Upper lobe of left lung (tissue), 6 donors: ENCODE measurements around the gene CACNG5. TPM values are rescaled to one million over a fixed set of nuclear protein-coding genes. Genes with fewer than 3 reads are reported as not detected.
"Not testable (repeated sequence)": the region's sequence is repeated elsewhere in the genome, so short reads cannot be mapped to it uniquely, and the experiment has no call there.

Experiments used
- ATAC-seq, 2 donors: fragments of 200-7000 bp; cut with Tn5 transposase; one replicate each; pipeline ENCODE4 v1.9.1; 2022; ENCODE audit warnings: mild to moderate bottlenecking in 2 of 2, moderate library complexity in 2 of 2; ENCODE audit not compliant: low FRiP score in 2 of 2
- DNase-seq, 2 donors: peaks; one replicate each; pipeline ENCODE4 v3.0.0-alpha.2; 2019 to 2020
- H3K27ac ChIP-seq, 4 donors: fragments of 200-600 bp; sonication (generic); one replicate each; pipeline ENCODE4 v1.5.1; 2016 to 2019
- H3K27me3 ChIP-seq, 4 donors: fragments of 200-600 bp; sonication (generic); one replicate each; pipeline ENCODE4 v1.5.1; 2017 to 2019
- H3K36me3 ChIP-seq, 4 donors: fragments of 200-600 bp; sonication (generic); one replicate each; pipeline ENCODE4 v1.5.1; 2016 to 2019
- H3K4me1 ChIP-seq, 4 donors: fragments of 200-600 bp; sonication (generic); one replicate each; pipeline ENCODE4 v1.5.1; 2018 to 2019
- H3K4me3 ChIP-seq, 4 donors: fragments of 200-600 bp; sonication (generic); one replicate each; pipeline ENCODE4 v1.5.1; 2017 to 2019; ENCODE audit warnings: mild to moderate bottlenecking in 2 of 4, moderate library complexity in 1 of 4
- H3K9me3 ChIP-seq, 4 donors: fragments of 200-600 bp; sonication (generic); one replicate each; pipeline ENCODE4 v1.5.1; 2018 to 2019
- EP300 ChIP-seq, 4 donors: sonication (generic); formaldehyde crosslinking; IDR thresholded peaks; one replicate each; pipeline ENCODE4 v1.5.1; 2017; ENCODE audit warnings: antibody characterized with exemption in 4 of 4, control low read depth in 2 of 4
- POLR2A ChIP-seq, 4 donors: fragments of 450-650 bp; IDR thresholded peaks; one replicate each; pipeline ENCODE4 v1.5.1; 2016 to 2017; ENCODE audit warnings: antibody characterized with exemption in 4 of 4, mild to moderate bottlenecking in 2 of 4
- POLR2AphosphoS5 ChIP-seq, 2 donors: sonication (generic); formaldehyde crosslinking; IDR thresholded peaks; one replicate each; pipeline ENCODE4 v1.5.1; 2017; ENCODE audit warnings: antibody characterized with exemption in 2 of 2
- WGBS, 2 donors: methylation state at CpG; one replicate each; pipeline ENCODE4 v1.1.5; 2017 to 2018; 5-methylcytosine and 5-hydroxymethylcytosine counted together
- total RNA-seq, 6 donors: library from RNA; depleted of rRNA in 4 of 6; stranded (reverse); fragments of >200 nt in 4 of 6; gene quantifications; one replicate each; pipeline versions ENCODE4 v1.1.0 to v1.2.1, GENCODE V29; 2016 to 2021
- TF ChIP-seq, protein P1 (sequence below), 6 experiments: fragments of 450-650 bp in 4 of 6; fragments of 200-600 bp in 2 of 6; sonication (generic) in 2 of 6; IDR thresholded peaks; one replicate each; pipeline ENCODE4 v1.5.1; 2016 to 2019; ENCODE audit warnings: antibody characterized with exemption in 6 of 6
- donor health status: DM: no; HTN: no; CAD: no; lungs with moderate emphysema.
- donor health status: DM: no; HTN: yes; CAD: no; lungs with severe emphysema.

The CACNG5 gene
- total RNA-seq, 6 donors from 2014 or later: not detected

DNA sequence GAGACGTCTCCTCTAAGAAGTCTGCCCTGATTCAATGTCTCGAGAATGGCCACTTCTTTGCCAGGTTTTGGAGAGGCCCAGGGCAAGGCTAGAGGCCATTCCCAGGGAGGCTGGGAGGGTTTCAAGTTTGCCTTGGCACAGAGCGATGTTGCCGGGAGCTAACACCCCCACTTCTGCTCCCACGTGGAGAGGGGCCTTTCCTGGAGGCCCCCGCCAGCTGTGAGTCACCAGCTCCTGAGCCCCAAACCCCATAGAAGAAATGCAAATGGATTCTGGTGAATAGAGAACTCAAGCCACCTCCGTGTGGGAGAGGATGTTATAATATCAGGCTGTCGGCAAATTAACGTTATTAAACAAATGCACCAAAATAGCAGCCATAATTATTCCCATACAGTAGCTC is 62.2 kb downstream of the CACNG5 start:
- Histone ChIP-seq H3K9me3 (no peaks in the 10 kb centered on the region), H3K4me1 (no peaks in the 10 kb centered on the region), H3K27ac (no peak overlapping the region), H3K27me3 (no peaks in the 10 kb centered on the region), H3K36me3 (no peaks in the 10 kb centered on the region), H3K4me3 (no peak overlapping the region)
- DNase-seq: no peak
- WGBS, 2 donors: 68 to 83% methylated on average over 5 to 9 of the region's 9 CpGs
- no peak for TF ChIP-seq EP300 (IDR thresholded peaks at IDR 0.05)
- no peak for ATAC-seq

DNA sequence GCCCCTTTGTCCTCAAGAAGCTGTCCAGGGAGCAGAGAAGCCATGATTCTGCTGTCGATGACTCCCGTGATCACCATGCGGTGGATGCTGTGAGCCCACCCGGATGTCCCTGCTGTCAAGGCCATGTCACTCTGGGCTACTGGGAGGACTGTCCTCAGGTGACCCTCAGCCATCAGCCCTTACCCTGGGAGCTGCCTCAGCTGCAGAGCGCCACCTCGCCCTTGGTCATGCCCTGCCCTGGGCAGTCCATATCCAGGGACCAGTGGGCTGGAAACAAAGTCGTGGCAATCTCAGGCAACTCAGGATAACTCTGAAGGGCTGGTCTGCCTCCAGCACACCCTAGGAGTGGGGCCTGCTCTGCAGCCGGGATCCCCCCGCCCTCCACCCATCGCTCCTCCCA is 63.6 kb downstream of the CACNG5 start:
- ATAC-seq: no peak
- DNase-seq: peak in 1 of 2 donors; percentile 53
- H3K9me3 ChIP-seq: no peaks in the 10 kb centered on the region
- H3K36me3 ChIP-seq: no peaks in the 10 kb centered on the region
- TF ChIP-seq EP300 (IDR thresholded peaks at IDR 0.05): no peak
- TF ChIP-seq POLR2AphosphoS5 (IDR thresholded peaks at IDR 0.05): no peak
- no peak for TF ChIP-seq POLR2A (IDR thresholded peaks at IDR 0.05)
- TF ChIP-seq, protein P1, sequence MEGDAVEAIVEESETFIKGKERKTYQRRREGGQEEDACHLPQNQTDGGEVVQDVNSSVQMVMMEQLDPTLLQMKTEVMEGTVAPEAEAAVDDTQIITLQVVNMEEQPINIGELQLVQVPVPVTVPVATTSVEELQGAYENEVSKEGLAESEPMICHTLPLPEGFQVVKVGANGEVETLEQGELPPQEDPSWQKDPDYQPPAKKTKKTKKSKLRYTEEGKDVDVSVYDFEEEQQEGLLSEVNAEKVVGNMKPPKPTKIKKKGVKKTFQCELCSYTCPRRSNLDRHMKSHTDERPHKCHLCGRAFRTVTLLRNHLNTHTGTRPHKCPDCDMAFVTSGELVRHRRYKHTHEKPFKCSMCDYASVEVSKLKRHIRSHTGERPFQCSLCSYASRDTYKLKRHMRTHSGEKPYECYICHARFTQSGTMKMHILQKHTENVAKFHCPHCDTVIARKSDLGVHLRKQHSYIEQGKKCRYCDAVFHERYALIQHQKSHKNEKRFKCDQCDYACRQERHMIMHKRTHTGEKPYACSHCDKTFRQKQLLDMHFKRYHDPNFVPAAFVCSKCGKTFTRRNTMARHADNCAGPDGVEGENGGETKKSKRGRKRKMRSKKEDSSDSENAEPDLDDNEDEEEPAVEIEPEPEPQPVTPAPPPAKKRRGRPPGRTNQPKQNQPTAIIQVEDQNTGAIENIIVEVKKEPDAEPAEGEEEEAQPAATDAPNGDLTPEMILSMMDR (IDR thresholded peaks at IDR 0.05): no peak
- no peaks in the 10 kb centered on the region for H3K4me1 ChIP-seq
- H3K4me3 ChIP-seq: no peak overlapping the region
- H3K27ac ChIP-seq: no peak overlapping the region
- H3K27me3 ChIP-seq: no peaks in the 10 kb centered on the region
- 67 to 72% methylated on average over 5 to 7 of the region's 10 CpGs for WGBS, 2 donors

DNA sequence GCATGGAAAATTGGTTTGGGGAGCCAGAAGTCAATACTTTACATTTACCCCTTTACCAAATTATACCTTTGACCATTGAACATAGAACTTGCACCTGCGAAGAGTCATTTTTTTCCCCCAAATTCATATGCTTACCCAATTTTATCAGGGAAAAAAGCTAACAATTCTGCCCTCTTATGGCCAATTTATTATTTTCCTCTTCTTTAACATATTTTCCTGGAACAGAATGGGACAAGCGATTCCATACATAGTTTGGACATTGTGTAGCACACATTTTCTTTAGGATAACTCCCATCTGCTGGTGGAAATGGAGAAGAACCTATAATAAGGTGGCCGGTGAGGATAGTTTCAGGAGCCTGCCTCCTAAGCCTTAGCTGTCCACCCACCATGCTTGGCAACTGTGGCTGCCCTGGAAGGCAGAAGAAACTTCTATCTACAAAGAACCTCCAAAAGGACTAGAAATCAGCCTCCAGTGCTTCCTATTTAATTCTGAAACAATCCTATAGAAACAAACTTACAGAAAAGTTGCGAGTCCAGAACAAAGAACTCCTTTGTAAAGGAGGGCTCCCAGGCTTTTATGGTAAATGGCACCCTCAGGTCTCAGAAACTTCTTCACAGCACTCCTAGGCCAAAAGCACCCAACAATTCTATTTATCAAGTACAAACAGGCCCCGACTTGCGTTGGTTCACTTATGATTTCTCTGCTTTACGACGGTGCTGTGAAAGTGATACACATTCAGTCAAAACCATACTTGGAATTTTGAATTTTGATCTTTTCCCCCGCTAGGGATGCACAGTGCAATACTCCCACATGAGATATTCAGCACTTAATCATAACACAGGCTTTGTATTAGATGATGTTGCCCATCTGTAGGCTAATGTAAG is 65.5 kb downstream of the CACNG5 start:
- WGBS, 2 donors: 71 to 75% methylated on average over 9 of the region's 9 CpGs
- no peak overlapping the region for H3K4me3 ChIP-seq
- no peaks in the 10 kb centered on the region for H3K9me3 ChIP-seq
- no peaks in the 10 kb centered on the region for H3K27me3 ChIP-seq
- ATAC-seq: no peak
- no peak for DNase-seq
- TF ChIP-seq POLR2A (IDR thresholded peaks at IDR 0.05): no peak
- no peak for TF ChIP-seq EP300 (IDR thresholded peaks at IDR 0.05)
- TF ChIP-seq, protein P1 (IDR thresholded peaks at IDR 0.05): no peak
- TF ChIP-seq POLR2AphosphoS5 (IDR thresholded peaks at IDR 0.05): no peak
- H3K27ac ChIP-seq: no peak overlapping the region
- H3K4me1 ChIP-seq: peaks cover 3 to 10% (median 7%) of the 10 kb centered on the region in 4 donors
- H3K36me3 ChIP-seq: no peaks in the 10 kb centered on the region

DNA sequence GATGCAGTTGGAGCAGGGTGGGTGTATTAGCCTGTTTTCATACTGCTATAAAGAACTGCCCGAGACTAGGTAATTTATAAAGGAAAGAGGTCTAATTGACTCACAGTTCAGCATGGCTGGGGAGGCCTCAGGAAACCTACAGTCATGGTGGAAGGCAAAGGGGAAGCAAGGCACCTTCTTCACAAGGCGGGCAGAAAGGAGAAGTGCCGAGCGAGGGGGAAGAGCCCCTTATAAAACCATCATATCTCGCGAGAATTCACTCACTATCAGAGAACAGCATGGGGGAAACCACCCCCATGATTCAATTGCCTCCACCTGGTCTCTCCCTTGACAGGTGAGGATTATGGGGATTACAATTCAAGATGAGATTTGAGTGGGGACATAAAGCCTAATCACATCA is 68.4 kb downstream of the CACNG5 start:
- H3K4me1 ChIP-seq: peaks cover 7 to 12% (median 11%) of the 10 kb centered on the region in 4 donors
- not testable (repeated sequence) for H3K36me3 ChIP-seq, ATAC-seq, DNase-seq, H3K4me3 ChIP-seq, H3K27me3 ChIP-seq, H3K9me3 ChIP-seq, H3K27ac ChIP-seq
- WGBS, 2 donors: 70 to 79% methylated on average over 6 of the region's 6 CpGs

DNA sequence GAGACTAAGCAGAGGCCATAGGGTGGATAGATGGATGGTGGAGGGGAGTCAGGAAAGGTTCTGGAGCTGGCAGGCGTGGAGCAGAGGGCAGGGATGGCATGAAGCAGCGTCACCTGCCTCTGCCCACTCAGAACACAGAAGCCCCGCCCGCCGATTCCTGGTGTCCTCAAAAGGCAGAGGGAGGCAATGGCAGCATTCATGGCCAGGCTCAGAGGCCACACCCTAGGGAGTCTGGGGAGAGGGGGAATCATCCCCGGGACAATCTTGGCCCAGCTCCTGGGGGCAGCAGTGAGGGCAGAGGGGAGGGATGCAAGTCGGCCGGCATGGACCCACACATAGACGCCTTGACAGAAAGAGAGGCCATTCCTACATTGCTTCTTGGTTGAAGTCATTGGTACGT is 68.9 kb downstream of the CACNG5 start:
- Histone ChIP-seq H3K9me3 (no peaks in the 10 kb centered on the region), H3K27me3 (no peaks in the 10 kb centered on the region), H3K4me3 (no peak overlapping the region), H3K27ac (no peak overlapping the region), H3K4me1 (peaks cover 7 to 12% (median 11%) of the 10 kb centered on the region in 4 donors), H3K36me3 (no peaks in the 10 kb centered on the region)
- TF ChIP-seq, protein P1 (IDR thresholded peaks at IDR 0.05): no peak
- TF ChIP-seq POLR2AphosphoS5 (IDR thresholded peaks at IDR 0.05): no peak
- DNase-seq: peak in 1 of 2 donors; percentile 39
- no peak for ATAC-seq
- 61 to 85% methylated on average over 10 of the region's 10 CpGs for WGBS, 2 donors
